Activated naive CD4-positive, alpha-beta T cell treated with anti-CD3 and anti-CD28 coated beads, Interleukin-2, amount 50 U/mL, for 16 hours (primary cell): Measurements from ENCODE around the gene GJC3.
A peak's percentile ranks its signal among the peaks of the same experiment; 100 is the strongest.
"Not testable (repeated sequence)": the region's sequence is repeated elsewhere in the genome, so short reads cannot be mapped to it uniquely, and the experiment has no call there.

Experiments used
- DNase-seq: peaks from one replicate; pipeline ENCODE4 v3.0.0-alpha.2; 2020

GJC3 gene

GRCh38 chr7:99928994-99929729, at the start of gene GJC3:
Gene GJC3, minus strand, starts transcription at chr7:99929620. Its CDS starts 0 bp downstream, at chr7:99929620.
- peak; percentile 37 for DNase-seq

- no peak for DNase-seq
These were observed 47.2 kb upstream of the GJC3 start for GRCh38 chr7:99976626-99977025.

- DNase-seq = no peak
These were observed 46.5 kb upstream of the GJC3 start, which contains the start of gene AZGP1 for GRCh38 chr7:99975782-99976521. Gene AZGP1, minus strand, starts transcription at chr7:99976031. Its CDS starts 11 bp downstream, at chr7:99976020.

- DNase-seq = no peak
These were observed 45.3 kb upstream of the GJC3 start for GRCh38 chr7:99974681-99975080.

GRCh38 chr7:99973817-99974216, 44.4 kb upstream of the GJC3 start:
- not testable (repeated sequence) for DNase-seq

- no peak for DNase-seq
These were observed 41.8 kb upstream of the GJC3 start for GRCh38 chr7:99971242-99971641.

GRCh38 chr7:99969813-99970212, 40.4 kb upstream of the GJC3 start:
- not testable (repeated sequence) for DNase-seq

GRCh38 chr7:99969298-99969697, 39.9 kb upstream of the GJC3 start:
- DNase-seq = no peak

GRCh38 chr7:99958564-99959227, 29.3 kb upstream of the GJC3 start:
- DNase-seq = no peak

- no peak for DNase-seq
These were observed 25.8 kb upstream of the GJC3 start for GRCh38 chr7:99955247-99955646.

GRCh38 chr7:99954643-99955042, 25.2 kb upstream of the GJC3 start:
- not testable (repeated sequence) for DNase-seq

- DNase-seq = no peak
These were observed 24.2 kb upstream of the GJC3 start for GRCh38 chr7:99953649-99954048.

- DNase-seq = not testable (repeated sequence)
These were observed 23.2 kb upstream of the GJC3 start for GRCh38 chr7:99952649-99953048.

- not testable (repeated sequence) for DNase-seq
These were observed 21.4 kb upstream of the GJC3 start for GRCh38 chr7:99950819-99951218.

GRCh38 chr7:99949645-99950228, 20.3 kb upstream of the GJC3 start:
- no peak for DNase-seq

GRCh38 chr7:99947608-99948007, 18.2 kb upstream of the GJC3 start:
- no peak for DNase-seq

GRCh38 chr7:99944497-99945070, 15.2 kb upstream of the GJC3 start:
- DNase-seq = no peak

- no peak for DNase-seq
These were observed 14.4 kb upstream of the GJC3 start for GRCh38 chr7:99943641-99944496.

GRCh38 chr7:99938296-99938695, 8.9 kb upstream of the GJC3 start:
- DNase-seq = no peak

GRCh38 chr7:99935009-99935408, 5.6 kb upstream of the GJC3 start:
- DNase-seq = not testable (repeated sequence)

GRCh38 chr7:99930376-99930775, 956 bp upstream of the GJC3 start:
- DNase-seq = no peak

- no peak for DNase-seq
These were observed 272 bp upstream of the GJC3 start for GRCh38 chr7:99929730-99930053.
